ENCODE data around the gene EFNA2.

DNA sequence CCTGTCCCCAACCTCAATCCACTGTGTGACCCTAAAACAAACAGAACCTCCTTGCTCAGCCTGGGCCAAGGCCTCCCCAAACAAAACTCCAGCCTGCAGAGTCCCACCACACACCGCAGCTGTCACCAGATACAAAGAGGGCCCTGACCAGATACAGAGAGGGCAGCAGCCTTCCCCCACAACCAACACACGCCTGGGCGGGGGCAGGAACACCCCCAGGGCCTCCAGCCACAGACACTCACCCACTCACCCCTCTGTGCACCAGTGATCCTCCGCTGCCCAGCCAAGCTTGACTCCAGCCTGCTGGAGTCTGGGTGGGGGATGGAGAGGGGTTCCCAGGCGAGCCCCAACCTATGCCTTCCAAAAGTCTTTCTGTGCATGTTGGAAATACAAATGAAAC, 22.5 kb upstream of the EFNA2 start:
- TF ChIP-seq, protein P1, sequence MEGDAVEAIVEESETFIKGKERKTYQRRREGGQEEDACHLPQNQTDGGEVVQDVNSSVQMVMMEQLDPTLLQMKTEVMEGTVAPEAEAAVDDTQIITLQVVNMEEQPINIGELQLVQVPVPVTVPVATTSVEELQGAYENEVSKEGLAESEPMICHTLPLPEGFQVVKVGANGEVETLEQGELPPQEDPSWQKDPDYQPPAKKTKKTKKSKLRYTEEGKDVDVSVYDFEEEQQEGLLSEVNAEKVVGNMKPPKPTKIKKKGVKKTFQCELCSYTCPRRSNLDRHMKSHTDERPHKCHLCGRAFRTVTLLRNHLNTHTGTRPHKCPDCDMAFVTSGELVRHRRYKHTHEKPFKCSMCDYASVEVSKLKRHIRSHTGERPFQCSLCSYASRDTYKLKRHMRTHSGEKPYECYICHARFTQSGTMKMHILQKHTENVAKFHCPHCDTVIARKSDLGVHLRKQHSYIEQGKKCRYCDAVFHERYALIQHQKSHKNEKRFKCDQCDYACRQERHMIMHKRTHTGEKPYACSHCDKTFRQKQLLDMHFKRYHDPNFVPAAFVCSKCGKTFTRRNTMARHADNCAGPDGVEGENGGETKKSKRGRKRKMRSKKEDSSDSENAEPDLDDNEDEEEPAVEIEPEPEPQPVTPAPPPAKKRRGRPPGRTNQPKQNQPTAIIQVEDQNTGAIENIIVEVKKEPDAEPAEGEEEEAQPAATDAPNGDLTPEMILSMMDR (conservative IDR thresholded peaks at IDR 0.05; ENCODE audit: low read depth, low read length), result no peak
- TF ChIP-seq EZH2 (IDR thresholded peaks at IDR 0.05; ENCODE audit: low read length, unreplicated experiment) (no peak), EZH2phosphoT487 (IDR thresholded peaks at IDR 0.05; ENCODE audit: borderline replicate concordance, low read length) (no peak)

Data from PC-3 (cell line).